ENCODE results near the gene ART4.

DNA sequence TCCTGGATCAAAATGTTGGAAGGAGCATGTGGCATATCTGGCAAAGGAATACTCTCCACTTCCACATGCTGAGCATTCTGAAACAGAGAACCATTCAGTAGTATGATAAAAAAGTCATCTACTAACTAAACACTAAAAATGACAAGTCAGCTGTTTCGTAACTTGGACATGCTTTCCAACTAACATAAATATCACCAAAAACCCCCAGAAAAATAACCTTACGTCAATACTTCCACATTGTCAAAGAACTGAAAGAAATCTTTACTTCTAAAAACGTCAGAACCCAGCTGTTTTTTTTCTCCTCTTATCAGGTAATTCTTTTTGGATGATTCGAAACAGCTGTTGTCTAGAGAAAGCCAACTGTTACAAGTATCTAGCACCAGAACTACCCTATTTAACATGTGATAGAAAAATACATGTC is 48.3 kb downstream of the ART4 start:
- TF ChIP-seq EZH2phosphoT487 (IDR thresholded peaks at IDR 0.05; ENCODE audit: low read depth) = no peak
- TF ChIP-seq, protein P1, sequence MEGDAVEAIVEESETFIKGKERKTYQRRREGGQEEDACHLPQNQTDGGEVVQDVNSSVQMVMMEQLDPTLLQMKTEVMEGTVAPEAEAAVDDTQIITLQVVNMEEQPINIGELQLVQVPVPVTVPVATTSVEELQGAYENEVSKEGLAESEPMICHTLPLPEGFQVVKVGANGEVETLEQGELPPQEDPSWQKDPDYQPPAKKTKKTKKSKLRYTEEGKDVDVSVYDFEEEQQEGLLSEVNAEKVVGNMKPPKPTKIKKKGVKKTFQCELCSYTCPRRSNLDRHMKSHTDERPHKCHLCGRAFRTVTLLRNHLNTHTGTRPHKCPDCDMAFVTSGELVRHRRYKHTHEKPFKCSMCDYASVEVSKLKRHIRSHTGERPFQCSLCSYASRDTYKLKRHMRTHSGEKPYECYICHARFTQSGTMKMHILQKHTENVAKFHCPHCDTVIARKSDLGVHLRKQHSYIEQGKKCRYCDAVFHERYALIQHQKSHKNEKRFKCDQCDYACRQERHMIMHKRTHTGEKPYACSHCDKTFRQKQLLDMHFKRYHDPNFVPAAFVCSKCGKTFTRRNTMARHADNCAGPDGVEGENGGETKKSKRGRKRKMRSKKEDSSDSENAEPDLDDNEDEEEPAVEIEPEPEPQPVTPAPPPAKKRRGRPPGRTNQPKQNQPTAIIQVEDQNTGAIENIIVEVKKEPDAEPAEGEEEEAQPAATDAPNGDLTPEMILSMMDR (IDR thresholded peaks at IDR 0.05; ENCODE audit: low read depth, low read length) = no peak

All from OCI-LY3 (cell line).